Measurements from ENCODE around the gene KAZALD1. TPM values are rescaled to one million over a fixed set of nuclear protein-coding genes. Genes with fewer than 3 reads are reported as not detected.

Gene KAZALD1
- total RNA-seq, 1 experiment from 2014 or later = 12.5 TPM

DNA sequence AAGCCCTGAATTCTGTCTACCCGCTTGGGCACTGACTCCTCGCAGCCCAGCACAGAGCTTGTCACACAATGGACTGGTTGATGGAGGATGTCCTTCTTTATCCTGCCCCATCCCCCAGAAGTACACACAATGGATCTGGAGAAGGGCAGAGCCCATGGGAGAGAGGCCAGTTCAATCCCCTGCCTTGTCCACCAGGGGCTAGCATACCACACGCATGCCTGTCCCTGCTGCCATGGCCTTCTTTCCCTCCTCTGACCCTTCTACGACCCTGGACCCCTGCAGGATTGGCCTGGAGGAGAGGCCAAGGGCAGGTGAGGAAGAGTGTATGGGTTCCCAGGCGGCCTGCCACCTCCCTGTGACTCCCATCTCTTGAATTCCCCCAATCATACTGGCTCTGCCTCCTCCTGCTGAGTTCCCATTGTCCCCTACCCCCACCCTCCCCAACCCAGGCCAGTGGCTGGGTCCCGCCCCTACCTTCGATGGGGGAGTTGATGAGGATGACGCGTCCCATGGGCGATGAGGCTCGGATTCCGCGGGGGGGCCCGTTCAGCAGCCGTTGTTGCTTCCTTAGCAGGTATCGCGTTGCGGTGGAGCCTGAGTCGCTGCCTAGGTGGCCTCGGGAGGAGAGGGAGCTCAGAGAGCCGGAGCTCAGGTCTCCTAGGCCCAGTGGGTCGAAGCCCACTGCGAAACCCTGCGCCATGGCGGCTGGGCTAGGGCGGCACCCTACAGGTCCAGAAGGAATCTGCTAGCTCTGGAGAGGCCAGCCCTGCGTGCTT lies 32.1 kb upstream of the KAZALD1 start:
- H3K27me3 ChIP-seq (replicated peaks; ENCODE audit: insufficient read depth, low read depth, low read length, poor library complexity) = no peaks in the 10 kb centered on the region

DNA sequence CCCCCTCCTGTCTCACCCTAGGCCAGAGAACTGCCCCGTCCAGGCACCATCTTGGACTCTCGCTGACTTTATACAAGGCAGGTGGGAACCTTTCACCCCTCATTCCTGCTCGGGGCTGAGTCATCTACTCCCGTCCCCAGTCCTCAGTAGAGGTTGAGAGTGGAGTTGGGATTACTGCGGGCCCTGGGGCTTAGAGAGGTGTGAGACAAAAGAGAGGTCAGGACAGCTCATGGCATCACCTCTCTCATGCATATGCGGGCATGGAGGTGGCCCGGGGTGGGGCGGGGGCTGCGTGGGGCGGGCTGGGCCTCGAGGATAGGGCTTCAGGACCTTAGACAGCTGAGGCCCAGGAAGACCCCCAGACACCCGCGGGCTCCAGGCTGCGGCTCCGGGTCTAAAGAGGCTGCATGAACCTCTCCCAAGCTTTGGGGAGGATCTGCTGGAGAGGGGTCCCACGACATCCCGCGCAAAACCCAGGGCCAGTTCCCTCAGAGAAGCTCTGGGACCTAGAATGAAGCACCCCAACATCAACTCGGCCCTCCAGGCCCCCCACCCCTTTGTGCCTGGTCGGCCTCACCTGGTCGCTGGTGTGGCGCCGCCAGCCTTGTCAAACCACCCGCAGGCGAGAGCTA lies 31.2 kb upstream of the KAZALD1 start:
- no peak for TF ChIP-seq EZH2 (IDR thresholded peaks at IDR 0.05; ENCODE audit: borderline replicate concordance, low read depth, low read length, poor library complexity, severe bottlenecking)
- TF ChIP-seq, protein P1, sequence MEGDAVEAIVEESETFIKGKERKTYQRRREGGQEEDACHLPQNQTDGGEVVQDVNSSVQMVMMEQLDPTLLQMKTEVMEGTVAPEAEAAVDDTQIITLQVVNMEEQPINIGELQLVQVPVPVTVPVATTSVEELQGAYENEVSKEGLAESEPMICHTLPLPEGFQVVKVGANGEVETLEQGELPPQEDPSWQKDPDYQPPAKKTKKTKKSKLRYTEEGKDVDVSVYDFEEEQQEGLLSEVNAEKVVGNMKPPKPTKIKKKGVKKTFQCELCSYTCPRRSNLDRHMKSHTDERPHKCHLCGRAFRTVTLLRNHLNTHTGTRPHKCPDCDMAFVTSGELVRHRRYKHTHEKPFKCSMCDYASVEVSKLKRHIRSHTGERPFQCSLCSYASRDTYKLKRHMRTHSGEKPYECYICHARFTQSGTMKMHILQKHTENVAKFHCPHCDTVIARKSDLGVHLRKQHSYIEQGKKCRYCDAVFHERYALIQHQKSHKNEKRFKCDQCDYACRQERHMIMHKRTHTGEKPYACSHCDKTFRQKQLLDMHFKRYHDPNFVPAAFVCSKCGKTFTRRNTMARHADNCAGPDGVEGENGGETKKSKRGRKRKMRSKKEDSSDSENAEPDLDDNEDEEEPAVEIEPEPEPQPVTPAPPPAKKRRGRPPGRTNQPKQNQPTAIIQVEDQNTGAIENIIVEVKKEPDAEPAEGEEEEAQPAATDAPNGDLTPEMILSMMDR (conservative IDR thresholded peaks at IDR 0.05; ENCODE audit: low read depth, low read length) = no peak
- no TSS peak for BruUV-seq (replicated peaks)
- intact Hi-C loops (cut with micrococcal nuclease; ENCODE audit: unreplicated experiment) = no loop called here
- no peak for DNase-seq (ENCODE audit: low spot score)
- POLR2A ChIA-PET (ENCODE audit: low non-redundant PET) = interaction anchor here (0.6 kb wide), 1 partner anchor 13 kb away, joined by 7 read pairs; no protein-coding TSS in a partner anchor
- no peaks in the 10 kb centered on the region for H3K27me3 ChIP-seq (replicated peaks; ENCODE audit: insufficient read depth, low read depth, low read length, poor library complexity)
- H3K27ac ChIP-seq (ENCODE audit: low read depth, low read length, poor library complexity, severe bottlenecking) = no peak overlapping the region
- H3K4me3 ChIP-seq (ENCODE audit: low read depth, low read length, poor library complexity, severe bottlenecking) = peak overlapping the region; percentile 56
- H3K9me3 ChIP-seq (ENCODE audit: low read depth, low read length, poor library complexity, severe bottlenecking) = no peaks in the 10 kb centered on the region
- CTCF ChIA-PET = interaction anchor here (0.7 to 1.6 kb wide), 4 partner anchors 11 to 20 kb away, joined by 3 to 13 read pairs (median 8); no protein-coding TSS in a partner anchor
- no peaks in the 10 kb centered on the region for H3K36me3 ChIP-seq (ENCODE audit: insufficient read depth, low read length, poor library complexity, severe bottlenecking)
- H3K4me1 ChIP-seq (ENCODE audit: insufficient read depth, low read length, poor library complexity, severe bottlenecking) = peaks cover 11% of the 10 kb centered on the region

More for the DNA sequence above, 32.1 kb upstream of the KAZALD1 start:
- Histone ChIP-seq H3K36me3 (ENCODE audit: insufficient read depth, low read length, poor library complexity, severe bottlenecking) (no peaks in the 10 kb centered on the region), H3K4me1 (ENCODE audit: insufficient read depth, low read length, poor library complexity, severe bottlenecking) (peaks cover 11% of the 10 kb centered on the region), H3K4me3 (ENCODE audit: low read depth, low read length, poor library complexity, severe bottlenecking) (no peak overlapping the region), H3K27ac (ENCODE audit: low read depth, low read length, poor library complexity, severe bottlenecking) (no peak overlapping the region), H3K9me3 (ENCODE audit: low read depth, low read length, poor library complexity, severe bottlenecking) (no peaks in the 10 kb centered on the region)
- TF ChIP-seq, protein P1 (conservative IDR thresholded peaks at IDR 0.05; ENCODE audit: low read depth, low read length) = no peak
- TF ChIP-seq EZH2 (IDR thresholded peaks at IDR 0.05; ENCODE audit: borderline replicate concordance, low read depth, low read length, poor library complexity, severe bottlenecking) = no peak
- DNase-seq (ENCODE audit: low spot score) = no peak
- intact Hi-C loops (cut with micrococcal nuclease; ENCODE audit: unreplicated experiment) = no loop called here
- ChIA-PET CTCF (interaction anchor here (0.8 to 1.6 kb wide), 4 partner anchors 10 to 20 kb away, joined by 4 to 13 read pairs (median 10); no protein-coding TSS in a partner anchor), POLR2A (ENCODE audit: low non-redundant PET) (no interaction called here)
- BruUV-seq (replicated peaks) = no TSS peak

DNA sequence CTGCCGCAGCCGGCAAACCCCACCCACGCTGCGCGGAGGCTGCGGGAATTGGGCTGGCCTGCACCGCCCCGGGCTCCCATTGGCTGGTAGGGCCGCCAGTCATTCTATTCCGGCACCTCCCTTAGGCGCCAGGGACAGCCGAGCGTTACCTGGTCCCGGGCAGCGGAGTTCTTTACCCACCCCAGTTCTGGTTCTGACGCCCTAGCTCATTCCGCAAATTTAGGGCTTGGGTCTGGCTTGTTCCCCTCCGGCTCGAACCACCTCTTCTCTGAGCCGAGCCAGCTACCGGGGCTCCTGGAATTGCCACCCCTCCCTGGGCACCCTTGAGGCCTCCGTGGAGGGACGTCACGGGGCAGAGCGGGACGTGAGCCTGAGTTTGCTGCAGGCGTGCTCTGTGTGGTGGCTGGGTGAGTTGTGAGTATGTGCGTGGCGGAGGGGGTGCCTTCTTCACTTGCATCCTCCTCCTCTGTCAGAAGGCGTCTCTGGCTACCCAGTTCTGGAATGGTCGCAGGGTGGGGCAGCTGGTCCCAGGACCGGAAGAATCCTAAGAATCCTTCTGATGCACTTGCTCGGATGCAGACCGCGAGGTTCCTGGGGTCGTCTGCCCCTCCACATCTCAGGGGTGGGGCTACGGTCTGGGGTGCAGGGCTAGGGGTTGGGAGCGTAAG lies 30.5 kb upstream of the KAZALD1 start, which contains the start of the genes PDZD7 and SFXN3:
TSS of gene PDZD7 (minus strand) at position 2 of the 668 bp plus-strand sequence. CDS start 910 bp downstream, outside the sequence.
TSS of gene SFXN3 (plus strand) at position 107 of the 668 bp plus-strand sequence. CDS start 3,461 bp downstream, outside the sequence.
- H3K27ac ChIP-seq (ENCODE audit: low read depth, low read length, poor library complexity, severe bottlenecking) = peak within 1 kb of the TSS; percentile 68
- H3K4me3 ChIP-seq (ENCODE audit: low read depth, low read length, poor library complexity, severe bottlenecking) = peak within 1 kb of the TSS; percentile 56
- DNase-seq (ENCODE audit: low spot score) = peak; percentile 95
- no TSS peak for BruUV-seq (replicated peaks)
- H3K27me3 ChIP-seq (replicated peaks; ENCODE audit: insufficient read depth, low read depth, low read length, poor library complexity) = no peaks in the 10 kb centered on the region
- TF ChIP-seq, protein P1 (conservative IDR thresholded peaks at IDR 0.05; ENCODE audit: low read depth, low read length) = no peak
- H3K36me3 ChIP-seq (ENCODE audit: insufficient read depth, low read length, poor library complexity, severe bottlenecking) = no peaks in the 10 kb centered on the region
- CTCF ChIA-PET = interaction anchor here (0.7 to 1.6 kb wide), 5 partner anchors 10 to 19 kb away, joined by 3 to 14 read pairs (median 11); no protein-coding TSS in a partner anchor
- no peaks in the 10 kb centered on the region for H3K9me3 ChIP-seq (ENCODE audit: low read depth, low read length, poor library complexity, severe bottlenecking)
- peaks cover 11% of the 10 kb centered on the region for H3K4me1 ChIP-seq (ENCODE audit: insufficient read depth, low read length, poor library complexity, severe bottlenecking)
- intact Hi-C loops (cut with micrococcal nuclease; ENCODE audit: unreplicated experiment) = no loop called here
- POLR2A ChIA-PET (ENCODE audit: low non-redundant PET) = interaction anchor here (0.6 kb wide), 1 partner anchor 14 kb away, joined by 7 read pairs; no protein-coding TSS in a partner anchor

All from A673 (cell line).